Measurements from ENCODE around the gene CTNND2.

Gene CTNND2

GRCh38 chr5:11904265-11904906, at the start of gene CTNND2:
Gene CTNND2 (minus strand): TSS chr5:11904446. CDS start chr5:11903853, 593 bp downstream.
- Histone ChIP-seq H3K9me3 (ENCODE audit: control insufficient read depth in 1 of 2, low read length in 2 of 2) (no peaks in the 10 kb centered on the region), H3K4me3 (ENCODE audit: low read depth in 1 of 2, low read length in 2 of 2) (peak within 1 kb of the TSS; percentile 30 to 70), H3K27ac (ENCODE audit: low read length) (no peak within 1 kb of the TSS), H3K36me3 (ENCODE audit: control insufficient read depth in 1 of 2, insufficient read depth in 2 of 2, low read length in 2 of 2) (no peaks in the 10 kb centered on the region), H3K27me3 (ENCODE audit: low read depth, low read length) (peaks cover 13% of the 10 kb centered on the region), H3K4me1 (ENCODE audit: control insufficient read depth in 1 of 2, insufficient read depth in 2 of 2, low read length in 2 of 2) (no peaks in the 10 kb centered on the region)

- Histone ChIP-seq H3K9me3 (ENCODE audit: control insufficient read depth in 1 of 2, low read length in 2 of 2) (peaks cover 0 to 3% of the 10 kb centered on the region in 2 donors), H3K27me3 (ENCODE audit: low read depth, low read length) (no peaks in the 10 kb centered on the region)
These were observed 42.1 kb upstream of the CTNND2 start for GRCh38 chr5:11946317-11946716.

GRCh38 chr5:11941566-11941965, 37.3 kb upstream of the CTNND2 start:
- Histone ChIP-seq H3K4me3 (ENCODE audit: low read depth in 1 of 2, low read length in 2 of 2) (no peak overlapping the region), H3K4me1 (ENCODE audit: control insufficient read depth in 1 of 2, insufficient read depth in 2 of 2, low read length in 2 of 2) (no peaks in the 10 kb centered on the region), H3K9me3 (ENCODE audit: control insufficient read depth in 1 of 2, low read length in 2 of 2) (peaks cover 0 to 3% of the 10 kb centered on the region in 2 donors), H3K27ac (ENCODE audit: low read length) (no peak overlapping the region), H3K27me3 (ENCODE audit: low read depth, low read length) (no peaks in the 10 kb centered on the region), H3K36me3 (ENCODE audit: control insufficient read depth in 1 of 2, insufficient read depth in 2 of 2, low read length in 2 of 2) (no peaks in the 10 kb centered on the region)

More at GRCh38 chr5:11946317-11946716, 42.1 kb upstream of the CTNND2 start:
- H3K36me3 ChIP-seq (ENCODE audit: control insufficient read depth in 1 of 2, insufficient read depth in 2 of 2, low read length in 2 of 2) = no peaks in the 10 kb centered on the region
- no peak overlapping the region for H3K27ac ChIP-seq (ENCODE audit: low read length)
- H3K4me3 ChIP-seq (ENCODE audit: low read depth in 1 of 2, low read length in 2 of 2) = no peak overlapping the region
- no peaks in the 10 kb centered on the region for H3K4me1 ChIP-seq (ENCODE audit: control insufficient read depth in 1 of 2, insufficient read depth in 2 of 2, low read length in 2 of 2)

GRCh38 chr5:11931638-11932037, 27.4 kb upstream of the CTNND2 start:
- no peaks in the 10 kb centered on the region for H3K4me1 ChIP-seq (ENCODE audit: control insufficient read depth in 1 of 2, insufficient read depth in 2 of 2, low read length in 2 of 2)
- no peaks in the 10 kb centered on the region for H3K27me3 ChIP-seq (ENCODE audit: low read depth, low read length)
- H3K27ac ChIP-seq (ENCODE audit: low read length) = no peak overlapping the region
- no peaks in the 10 kb centered on the region for H3K36me3 ChIP-seq (ENCODE audit: control insufficient read depth in 1 of 2, insufficient read depth in 2 of 2, low read length in 2 of 2)
- peaks cover 0 to 3% of the 10 kb centered on the region in 2 donors for H3K9me3 ChIP-seq (ENCODE audit: control insufficient read depth in 1 of 2, low read length in 2 of 2)
- H3K4me3 ChIP-seq (ENCODE audit: low read depth in 1 of 2, low read length in 2 of 2) = no peak overlapping the region

GRCh38 chr5:11928909-11929308, 24.7 kb upstream of the CTNND2 start:
- no peaks in the 10 kb centered on the region for H3K4me1 ChIP-seq (ENCODE audit: control insufficient read depth in 1 of 2, insufficient read depth in 2 of 2, low read length in 2 of 2)
- H3K27ac ChIP-seq (ENCODE audit: low read length) = no peak overlapping the region
- H3K4me3 ChIP-seq (ENCODE audit: low read depth in 1 of 2, low read length in 2 of 2) = no peak overlapping the region
- no peaks in the 10 kb centered on the region for H3K27me3 ChIP-seq (ENCODE audit: low read depth, low read length)
- no peaks in the 10 kb centered on the region for H3K36me3 ChIP-seq (ENCODE audit: control insufficient read depth in 1 of 2, insufficient read depth in 2 of 2, low read length in 2 of 2)
- peaks cover 0 to 3% of the 10 kb centered on the region in 2 donors for H3K9me3 ChIP-seq (ENCODE audit: control insufficient read depth in 1 of 2, low read length in 2 of 2)

GRCh38 chr5:11925701-11926100, 21.5 kb upstream of the CTNND2 start:
- H3K27ac ChIP-seq (ENCODE audit: low read length) = no peak overlapping the region
- no peaks in the 10 kb centered on the region for H3K4me1 ChIP-seq (ENCODE audit: control insufficient read depth in 1 of 2, insufficient read depth in 2 of 2, low read length in 2 of 2)
- H3K4me3 ChIP-seq (ENCODE audit: low read depth in 1 of 2, low read length in 2 of 2) = no peak overlapping the region
- no peaks in the 10 kb centered on the region for H3K27me3 ChIP-seq (ENCODE audit: low read depth, low read length)
- H3K9me3 ChIP-seq (ENCODE audit: control insufficient read depth in 1 of 2, low read length in 2 of 2) = peaks cover 0 to 3% of the 10 kb centered on the region in 2 donors
- no peaks in the 10 kb centered on the region for H3K36me3 ChIP-seq (ENCODE audit: control insufficient read depth in 1 of 2, insufficient read depth in 2 of 2, low read length in 2 of 2)

GRCh38 chr5:11922394-11922793, 18.1 kb upstream of the CTNND2 start:
- no peak overlapping the region for H3K4me3 ChIP-seq (ENCODE audit: low read depth in 1 of 2, low read length in 2 of 2)
- no peaks in the 10 kb centered on the region for H3K36me3 ChIP-seq (ENCODE audit: control insufficient read depth in 1 of 2, insufficient read depth in 2 of 2, low read length in 2 of 2)
- no peak overlapping the region for H3K27ac ChIP-seq (ENCODE audit: low read length)
- H3K27me3 ChIP-seq (ENCODE audit: low read depth, low read length) = no peaks in the 10 kb centered on the region
- peaks cover 0 to 3% of the 10 kb centered on the region in 2 donors for H3K9me3 ChIP-seq (ENCODE audit: control insufficient read depth in 1 of 2, low read length in 2 of 2)
- H3K4me1 ChIP-seq (ENCODE audit: control insufficient read depth in 1 of 2, insufficient read depth in 2 of 2, low read length in 2 of 2) = no peaks in the 10 kb centered on the region

- Histone ChIP-seq H3K36me3 (ENCODE audit: control insufficient read depth in 1 of 2, insufficient read depth in 2 of 2, low read length in 2 of 2) (no peaks in the 10 kb centered on the region), H3K4me3 (ENCODE audit: low read depth in 1 of 2, low read length in 2 of 2) (no peak overlapping the region), H3K4me1 (ENCODE audit: control insufficient read depth in 1 of 2, insufficient read depth in 2 of 2, low read length in 2 of 2) (no peaks in the 10 kb centered on the region), H3K27ac (ENCODE audit: low read length) (no peak overlapping the region), H3K27me3 (ENCODE audit: low read depth, low read length) (no peaks in the 10 kb centered on the region), H3K9me3 (ENCODE audit: control insufficient read depth in 1 of 2, low read length in 2 of 2) (peaks cover 0 to 3% of the 10 kb centered on the region in 2 donors)
These were observed 14.3 kb upstream of the CTNND2 start for GRCh38 chr5:11918463-11919045.

- Histone ChIP-seq H3K27me3 (ENCODE audit: low read depth, low read length) (no peaks in the 10 kb centered on the region), H3K36me3 (ENCODE audit: control insufficient read depth in 1 of 2, insufficient read depth in 2 of 2, low read length in 2 of 2) (no peaks in the 10 kb centered on the region), H3K9me3 (ENCODE audit: control insufficient read depth in 1 of 2, low read length in 2 of 2) (peaks cover 0 to 2% of the 10 kb centered on the region in 2 donors), H3K27ac (ENCODE audit: low read length) (no peak overlapping the region), H3K4me1 (ENCODE audit: control insufficient read depth in 1 of 2, insufficient read depth in 2 of 2, low read length in 2 of 2) (no peaks in the 10 kb centered on the region), H3K4me3 (ENCODE audit: low read depth in 1 of 2, low read length in 2 of 2) (no peak overlapping the region)
These were observed 5.2 kb upstream of the CTNND2 start for GRCh38 chr5:11909471-11909870.

- H3K9me3 ChIP-seq (ENCODE audit: control insufficient read depth in 1 of 2, low read length in 2 of 2) = no peaks in the 10 kb centered on the region
- no peak overlapping the region for H3K4me3 ChIP-seq (ENCODE audit: low read depth in 1 of 2, low read length in 2 of 2)
- peaks cover 13% of the 10 kb centered on the region for H3K27me3 ChIP-seq (ENCODE audit: low read depth, low read length)
- H3K36me3 ChIP-seq (ENCODE audit: control insufficient read depth in 1 of 2, insufficient read depth in 2 of 2, low read length in 2 of 2) = no peaks in the 10 kb centered on the region
- H3K27ac ChIP-seq (ENCODE audit: low read length) = no peak overlapping the region
- H3K4me1 ChIP-seq (ENCODE audit: control insufficient read depth in 1 of 2, insufficient read depth in 2 of 2, low read length in 2 of 2) = no peaks in the 10 kb centered on the region
These were observed 2.3 kb upstream of the CTNND2 start for GRCh38 chr5:11906497-11906896.

- no peak overlapping the region for H3K4me3 ChIP-seq (ENCODE audit: low read depth in 1 of 2, low read length in 2 of 2)
- H3K9me3 ChIP-seq (ENCODE audit: control insufficient read depth in 1 of 2, low read length in 2 of 2) = no peaks in the 10 kb centered on the region
- peaks cover 13% of the 10 kb centered on the region for H3K27me3 ChIP-seq (ENCODE audit: low read depth, low read length)
- H3K4me1 ChIP-seq (ENCODE audit: control insufficient read depth in 1 of 2, insufficient read depth in 2 of 2, low read length in 2 of 2) = no peaks in the 10 kb centered on the region
- H3K27ac ChIP-seq (ENCODE audit: low read length) = no peak overlapping the region
- no peaks in the 10 kb centered on the region for H3K36me3 ChIP-seq (ENCODE audit: control insufficient read depth in 1 of 2, insufficient read depth in 2 of 2, low read length in 2 of 2)
These were observed 960 bp upstream of the CTNND2 start for GRCh38 chr5:11905206-11905605.

All from muscle layer of duodenum (tissue), 2 donors.